K562 (cell line): Measurements from ENCODE around the gene TRIM33. TPM values are rescaled to one million over a fixed set of nuclear protein-coding genes. Genes with fewer than 3 reads are reported as not detected.
A peak's percentile ranks its signal among the peaks of the same experiment; 100 is the strongest.

Source experiments
- CCNT2 ChIP-seq: IDR thresholded peaks from 2 replicates; pipeline ENCODE4 v1.6.1; 2011; ENCODE audit warnings: borderline replicate concordance, low read depth, mild to moderate bottlenecking, moderate library complexity, mixed read lengths, low read length; ENCODE audit not compliant: insufficient read length; ENCODE audit errors: extremely low read depth
- CSDE1 ChIP-seq, 2 experiments: fragments of 450-650 bp; IDR thresholded peaks; 2 replicates each; pipeline ENCODE4 v1.6.1; 2016; ENCODE audit warnings: mild to moderate bottlenecking in 1 of 2
- ILK ChIP-seq: fragments of 450-650 bp; IDR thresholded peaks from 2 replicates; pipeline ENCODE4 v1.6.1; 2016; ENCODE audit warnings: missing genetic modification characterization, low read depth, mild to moderate bottlenecking, missing compliant biosample characterization, moderate library complexity, borderline replicate concordance
- NCOR1 ChIP-seq: fragments of 450-650 bp; IDR thresholded peaks from 2 replicates; pipeline ENCODE4 v1.6.1; 2016; ENCODE audit warnings: mild to moderate bottlenecking, moderate library complexity
- POLR2AphosphoS5 ChIP-seq: IDR thresholded peaks from 2 replicates; pipeline ENCODE4 v1.6.1; 2011; ENCODE audit warnings: mild to moderate bottlenecking, low read depth, low read length, moderate library complexity; ENCODE audit not compliant: control insufficient read depth, insufficient read depth
- RBM14 ChIP-seq: fragments of 200-400 bp; formaldehyde crosslinking; IDR thresholded peaks from 2 replicates; pipeline ENCODE4 v1.6.1; 2018; ENCODE audit warnings: low read depth, mild to moderate bottlenecking, low read length, moderate library complexity, borderline replicate concordance; ENCODE audit not compliant: insufficient read depth
- ZNF57 ChIP-seq: fragments of 450-650 bp; formaldehyde crosslinking; IDR thresholded peaks from 2 replicates; pipeline ENCODE4 v1.4.0; 2020; ENCODE audit warnings: mild to moderate bottlenecking, moderate library complexity
- polyA plus RNA-seq, 8 experiments: library from polyadenylated mRNA; depleted of rRNA in 4 of 8; stranded (reverse) in 5 of 8; unstranded in 3 of 8; fragments of >200 nt; fragmentation: Nextera tagmentation in 2 of 8; fragmentation: Illumina TruSeq in 1 of 8; extraction: Ambion mirVana in 2 of 8; extraction: Trizol in 1 of 8; gene quantifications; 2 replicates each; pipeline versions ENCODE4 v1.2.1 to v1.2.3, GENCODE V29; 2011 to 2014; ENCODE audit warnings: inconsistent platforms in 1 of 8, missing spikeins in 1 of 8
- total RNA-seq, 7 experiments: library from RNA; depleted of rRNA in 6 of 7; stranded (reverse); fragments of >200 nt in 6 of 7; fragmentation: Illumina TruSeq in 2 of 7; extraction: Trizol in 2 of 7; gene quantifications; 2 replicates each; pipeline versions ENCODE4 v1.2.1 to v1.2.3, GENCODE V29; 2011 to 2021; ENCODE audit warnings: low replicate concordance in 1 of 7
- TF ChIP-seq, protein P1 (sequence below), 2 experiments: fragments of 450-650 bp in 1 of 2; sonication (generic) in 1 of 2; formaldehyde crosslinking in 1 of 2; IDR thresholded peaks; 2 replicates each; pipeline versions ENCODE4 v1.7.1 to v1.9.0; 2016 to 2022; ENCODE audit warnings: inconsistent platforms in 1 of 2, mild to moderate bottlenecking in 1 of 2, missing genetic modification reagents in 1 of 2

Gene TRIM33
- total and polyA plus RNA-seq, 9 of the 15 experiments (the other 6 are each of a cell fraction or from before 2014, with no cell fraction given), result 9.3 to 58.4 (median 40.2) TPM

DNA sequence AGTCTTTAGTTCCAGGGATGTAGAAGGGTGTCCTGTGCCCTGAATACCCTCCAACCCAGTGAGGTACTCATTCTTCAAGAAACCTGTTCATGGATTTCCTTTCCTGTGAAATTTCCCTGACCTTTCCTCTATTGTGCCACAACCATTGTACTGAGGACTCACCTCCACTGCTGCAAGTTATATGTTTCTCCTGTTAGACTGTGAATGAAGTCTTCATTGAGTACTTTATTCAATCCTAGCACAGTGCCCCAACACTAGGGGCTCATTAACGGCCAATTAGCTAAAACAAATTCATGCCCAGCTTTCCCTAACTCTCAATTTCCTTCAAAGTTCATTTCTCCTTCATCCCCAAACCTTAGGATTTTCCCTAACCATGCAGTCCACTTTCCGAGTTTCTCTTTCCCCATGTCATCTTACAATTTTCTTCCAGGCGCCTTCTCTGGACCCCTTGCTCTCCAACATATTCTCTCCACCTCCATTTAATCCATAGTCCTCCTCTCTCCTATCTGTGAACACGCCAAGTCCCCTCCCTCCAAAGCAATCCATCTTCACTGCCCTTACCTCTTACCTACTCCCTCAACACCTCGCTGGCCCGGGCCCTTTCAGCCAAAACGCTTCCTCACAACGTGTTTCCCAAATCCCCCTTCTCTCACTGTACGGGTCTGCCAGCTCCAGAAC is 1.3 kb downstream of the TRIM33 start (continued):
- TF ChIP-seq, protein P1, sequence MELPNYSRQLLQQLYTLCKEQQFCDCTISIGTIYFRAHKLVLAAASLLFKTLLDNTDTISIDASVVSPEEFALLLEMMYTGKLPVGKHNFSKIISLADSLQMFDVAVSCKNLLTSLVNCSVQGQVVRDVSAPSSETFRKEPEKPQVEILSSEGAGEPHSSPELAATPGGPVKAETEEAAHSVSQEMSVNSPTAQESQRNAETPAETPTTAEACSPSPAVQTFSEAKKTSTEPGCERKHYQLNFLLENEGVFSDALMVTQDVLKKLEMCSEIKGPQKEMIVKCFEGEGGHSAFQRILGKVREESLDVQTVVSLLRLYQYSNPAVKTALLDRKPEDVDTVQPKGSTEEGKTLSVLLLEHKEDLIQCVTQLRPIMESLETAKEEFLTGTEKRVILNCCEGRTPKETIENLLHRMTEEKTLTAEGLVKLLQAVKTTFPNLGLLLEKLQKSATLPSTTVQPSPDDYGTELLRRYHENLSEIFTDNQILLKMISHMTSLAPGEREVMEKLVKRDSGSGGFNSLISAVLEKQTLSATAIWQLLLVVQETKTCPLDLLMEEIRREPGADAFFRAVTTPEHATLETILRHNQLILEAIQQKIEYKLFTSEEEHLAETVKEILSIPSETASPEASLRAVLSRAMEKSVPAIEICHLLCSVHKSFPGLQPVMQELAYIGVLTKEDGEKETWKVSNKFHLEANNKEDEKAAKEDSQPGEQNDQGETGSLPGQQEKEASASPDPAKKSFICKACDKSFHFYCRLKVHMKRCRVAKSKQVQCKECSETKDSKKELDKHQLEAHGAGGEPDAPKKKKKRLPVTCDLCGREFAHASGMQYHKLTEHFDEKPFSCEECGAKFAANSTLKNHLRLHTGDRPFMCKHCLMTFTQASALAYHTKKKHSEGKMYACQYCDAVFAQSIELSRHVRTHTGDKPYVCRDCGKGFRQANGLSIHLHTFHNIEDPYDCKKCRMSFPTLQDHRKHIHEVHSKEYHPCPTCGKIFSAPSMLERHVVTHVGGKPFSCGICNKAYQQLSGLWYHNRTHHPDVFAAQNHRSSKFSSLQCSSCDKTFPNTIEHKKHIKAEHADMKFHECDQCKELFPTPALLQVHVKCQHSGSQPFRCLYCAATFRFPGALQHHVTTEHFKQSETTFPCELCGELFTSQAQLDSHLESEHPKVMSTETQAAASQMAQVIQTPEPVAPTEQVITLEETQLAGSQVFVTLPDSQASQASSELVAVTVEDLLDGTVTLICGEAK (IDR thresholded peaks at IDR 0.05), result no peak
- TF ChIP-seq, protein P1 (CRISPR knock-in tag; IDR thresholded peaks at IDR 0.05), result no peak
- TF ChIP-seq CCNT2 (no peak), ILK (tag) (no peak; the same call in 1 of the 2 replicates), POLR2AphosphoS5 (no peak), ZNF57 (CRISPR knock-in tag) (no peak), NCOR1 (no peak), RBM14 (no peak), CSDE1 (IDR thresholded peaks at IDR 0.05) (0 out of 4 replicates have a peak, but pooled peaks of 1 of the 2 experiments have one; percentile 61)
